IMR-90 (cell line): ENCODE data around the gene AARS1. TPM values are rescaled to one million over a fixed set of nuclear protein-coding genes. Genes with fewer than 3 reads are reported as not detected.

ENCODE experiments used
- ATAC-seq: fragments of 200-7000 bp; cut with Tn5 transposase; 2 replicates; pipeline ENCODE4 v1.9.1; 2020; ENCODE audit warnings: low read depth, mild to moderate bottlenecking, moderate library complexity
- BruUV-seq: library from RNA; stranded (reverse); fragments of 400-500 nt; replicated peaks from 2 replicates; lab custom pipeline; 2021; lab: Mats Ljungman, UMichigan
- CTCF ChIA-PET: fragments of 300-600 bp; formaldehyde crosslinking; extraction: SDS; loops from one replicate; lab custom pipeline; 2021; ENCODE audit warnings: antibody characterized with exemption; lab: Yijun Ruan, JAX
- POLR2A ChIA-PET: fragments of 300-600 bp; sonication (Branson Sonifier 250); formaldehyde crosslinking; loops from one replicate; lab custom pipeline; 2022; ENCODE audit warnings: antibody characterized with exemption; ENCODE audit not compliant: unreplicated experiment; lab: Charles Lee
- DNase-seq: peaks from one replicate; pipeline ENCODE4 v3.0.0; 2013
- H2AFZ ChIP-seq: replicated peaks from 2 replicates; pipeline ENCODE3; 2013; ENCODE audit warnings: low read length, mild to moderate bottlenecking; ENCODE audit not compliant: poor library complexity
- H2AK5ac ChIP-seq: 2 replicates; pipeline ENCODE4 v1.6.1; 2013; ENCODE audit warnings: low read depth, low read length, inconsistent platforms
- H2AK9ac ChIP-seq: replicated peaks from 2 replicates; pipeline ENCODE3; 2013; ENCODE audit warnings: mild to moderate bottlenecking, low read depth, low read length, moderate library complexity; ENCODE audit not compliant: poor library complexity
- H2BK120ac ChIP-seq: 2 replicates; pipeline ENCODE4 v1.6.1; 2013; ENCODE audit warnings: low read depth, low read length, inconsistent platforms
- H2BK15ac ChIP-seq: 3 replicates; pipeline ENCODE4 v1.6.1; 2013; ENCODE audit warnings: low read depth, low read length, inconsistent platforms
- H2BK20ac ChIP-seq: 2 replicates; pipeline ENCODE4 v1.6.1; 2013; ENCODE audit warnings: low read depth, mild to moderate bottlenecking, inconsistent platforms, low read length, moderate library complexity
- H2BK5ac ChIP-seq: 2 replicates; pipeline ENCODE4 v1.6.1; 2013; ENCODE audit warnings: mild to moderate bottlenecking, low read depth, low read length, inconsistent platforms; ENCODE audit not compliant: poor library complexity, severe bottlenecking
- H3K14ac ChIP-seq: replicated peaks from 2 replicates; pipeline ENCODE4 v1.6.1; 2013; ENCODE audit warnings: low read depth, low read length, inconsistent platforms
- H3K18ac ChIP-seq: 2 replicates; pipeline ENCODE4 v1.6.1; 2013; ENCODE audit warnings: low read depth, low read length, control low read depth
- H3K23ac ChIP-seq: 2 replicates; pipeline ENCODE4 v1.6.1; 2013; ENCODE audit warnings: low read depth, low read length, inconsistent platforms
- H3K27ac ChIP-seq: 2 replicates; pipeline ENCODE4 v1.5.1; 2013; ENCODE audit warnings: mild to moderate bottlenecking, control low read depth, low read length; ENCODE audit not compliant: insufficient read depth
- H3K27me3 ChIP-seq: 2 replicates; pipeline ENCODE4 v1.6.1; 2013; ENCODE audit warnings: low read length; ENCODE audit not compliant: control insufficient read depth, insufficient read depth
- H3K36me3 ChIP-seq: 2 replicates; pipeline ENCODE4 v1.6.1; 2013; ENCODE audit warnings: low read length, mixed read lengths; ENCODE audit not compliant: control insufficient read depth, insufficient read depth
- H3K4ac ChIP-seq: 2 replicates; pipeline ENCODE4 v1.6.1; 2013; ENCODE audit warnings: low read depth, low read length, inconsistent platforms
- H3K4me1 ChIP-seq: 2 replicates; pipeline ENCODE4 v1.6.1; 2013; ENCODE audit warnings: low read length, mixed read lengths; ENCODE audit not compliant: control insufficient read depth, insufficient read depth
- H3K4me2 ChIP-seq: 2 replicates; pipeline ENCODE4 v1.6.1; 2013; ENCODE audit warnings: low read depth, mild to moderate bottlenecking, control low read depth, low read length, moderate library complexity
- H3K4me3 ChIP-seq: 2 replicates; pipeline ENCODE4 v1.5.1; 2013; ENCODE audit warnings: low read depth, mild to moderate bottlenecking, control low read depth, low read length, moderate library complexity; ENCODE audit not compliant: insufficient read depth
- H3K56ac ChIP-seq: 2 replicates; pipeline ENCODE4 v1.6.1; 2013; ENCODE audit warnings: low read length, inconsistent platforms; ENCODE audit not compliant: insufficient read depth; ENCODE audit errors: extremely low read depth
- H3K79me1 ChIP-seq, 2 experiments: 2 replicates each; pipeline ENCODE4 v1.6.1; 2013; ENCODE audit warnings: low read length in 2 of 2, inconsistent platforms in 1 of 2, low read depth in 1 of 2
- H3K9ac ChIP-seq: 2 replicates; pipeline ENCODE4 v1.6.1; 2013; ENCODE audit warnings: low read depth, low read length, control low read depth
- H3K9me1 ChIP-seq: 2 replicates; pipeline ENCODE4 v1.6.1; 2013; ENCODE audit warnings: low read length, inconsistent platforms; ENCODE audit not compliant: insufficient read depth
- H3K9me3 ChIP-seq: 2 replicates; pipeline ENCODE4 v1.6.1; 2013; ENCODE audit warnings: low read length; ENCODE audit not compliant: control insufficient read depth, insufficient read depth
- H4K20me1 ChIP-seq: 2 replicates; pipeline ENCODE4 v1.6.1; 2013; ENCODE audit warnings: low read length, inconsistent platforms; ENCODE audit not compliant: insufficient read depth
- H4K5ac ChIP-seq: 2 replicates; pipeline ENCODE4 v1.6.1; 2013; ENCODE audit warnings: mild to moderate bottlenecking, low read depth, low read length, control low read depth
- H4K8ac ChIP-seq, 2 experiments: 2 replicates each; pipeline ENCODE4 v1.6.1; 2013; ENCODE audit warnings: low read depth in 2 of 2, low read length in 2 of 2, control low read depth in 1 of 2, inconsistent platforms in 1 of 2
- H4K91ac ChIP-seq: 2 replicates; pipeline ENCODE4 v1.6.1; 2013; ENCODE audit warnings: low read depth, low read length, inconsistent platforms; ENCODE audit not compliant: insufficient read depth
- POLR2A ChIP-seq: IDR thresholded peaks from 2 replicates; pipeline ENCODE4 v1.6.1; 2012; ENCODE audit warnings: mild to moderate bottlenecking, low read depth, low read length
- USF2 ChIP-seq: fragments of 150-350 bp; IDR thresholded peaks from 2 replicates; pipeline ENCODE4 v1.6.1; 2017; ENCODE audit warnings: mild to moderate bottlenecking, antibody characterized with exemption, low read length, low read depth
- WGBS, 2 experiments: methylation state at CpG; one replicate each; pipeline versions ENCODE4 v1.1.5 to v1.1.7; 2013; ENCODE audit warnings: missing lambda C conversion rate in 2 of 2; ENCODE audit not compliant: insufficient read length in 1 of 2; ENCODE audit errors: extremely low coverage in 2 of 2; 5-methylcytosine and 5-hydroxymethylcytosine counted together
- dilution Hi-C: fragments of 300-500 bp; cut with HindIII; formaldehyde crosslinking; loops from one replicate; pipeline ENCODE4 v1.14.3; 2018; ENCODE audit warnings: low sequenced_read_pairs; ENCODE audit not compliant: unreplicated experiment
- in situ Hi-C: fragments of 300-500 bp; cut with MboI; formaldehyde crosslinking; loops from 3 replicates; pipeline ENCODE4 v1.14.3; 2019; ENCODE audit warnings: low sequenced_read_pairs, inconsistent platforms, mixed read lengths
- intact Hi-C: fragments of 100-400 bp; cut with micrococcal nuclease; formaldehyde crosslinking; loops from 2 replicates; pipeline ENCODE4 v1.10.0; 2022
- polyA plus RNA-seq, 3 experiments: library from polyadenylated mRNA; depleted of rRNA; stranded (reverse); fragments of >200 nt; gene quantifications; 2 replicates each; pipeline ENCODE4 v1.2.3, GENCODE V29; 2012; ENCODE audit warnings: low replicate concordance in 1 of 3
- total RNA-seq: library from RNA; depleted of rRNA; stranded (reverse); fragments of >200 nt; gene quantifications from 2 replicates; pipeline ENCODE4 v1.2.3, GENCODE V29; 2012
- TF ChIP-seq, protein P1 (sequence below): conservative IDR thresholded peaks from 2 replicates; pipeline ENCODE4 v1.5.1; 2012; ENCODE audit warnings: mild to moderate bottlenecking, low read depth, low read length, improper control_type of control experiment

Gene AARS1
- total and polyA plus RNA-seq, 2 of the 4 experiments (the other 2 are of a cell fraction) = 104 to 139 TPM

DNA sequence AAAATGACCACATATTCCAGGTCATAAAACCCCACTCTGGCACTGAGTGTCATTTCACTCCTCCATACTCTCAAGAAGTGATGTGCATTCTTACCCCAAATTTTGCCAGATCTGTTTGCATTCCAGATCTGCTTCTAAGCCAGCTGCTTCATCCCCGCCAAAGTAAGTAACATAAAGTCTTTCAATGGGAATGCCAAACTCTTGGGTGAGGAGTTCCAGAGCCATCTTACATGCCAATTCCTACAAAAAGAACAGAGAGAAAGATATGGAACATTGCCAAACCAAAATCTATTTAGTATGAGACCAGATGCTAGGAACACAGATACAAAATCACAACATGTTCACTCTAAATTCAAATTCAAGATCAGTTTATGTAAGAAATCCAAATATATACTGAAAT, 12.9 kb downstream of the AARS1 start:
- TF ChIP-seq POLR2A (no peak), USF2 (no peak)
- TF ChIP-seq, protein P1, sequence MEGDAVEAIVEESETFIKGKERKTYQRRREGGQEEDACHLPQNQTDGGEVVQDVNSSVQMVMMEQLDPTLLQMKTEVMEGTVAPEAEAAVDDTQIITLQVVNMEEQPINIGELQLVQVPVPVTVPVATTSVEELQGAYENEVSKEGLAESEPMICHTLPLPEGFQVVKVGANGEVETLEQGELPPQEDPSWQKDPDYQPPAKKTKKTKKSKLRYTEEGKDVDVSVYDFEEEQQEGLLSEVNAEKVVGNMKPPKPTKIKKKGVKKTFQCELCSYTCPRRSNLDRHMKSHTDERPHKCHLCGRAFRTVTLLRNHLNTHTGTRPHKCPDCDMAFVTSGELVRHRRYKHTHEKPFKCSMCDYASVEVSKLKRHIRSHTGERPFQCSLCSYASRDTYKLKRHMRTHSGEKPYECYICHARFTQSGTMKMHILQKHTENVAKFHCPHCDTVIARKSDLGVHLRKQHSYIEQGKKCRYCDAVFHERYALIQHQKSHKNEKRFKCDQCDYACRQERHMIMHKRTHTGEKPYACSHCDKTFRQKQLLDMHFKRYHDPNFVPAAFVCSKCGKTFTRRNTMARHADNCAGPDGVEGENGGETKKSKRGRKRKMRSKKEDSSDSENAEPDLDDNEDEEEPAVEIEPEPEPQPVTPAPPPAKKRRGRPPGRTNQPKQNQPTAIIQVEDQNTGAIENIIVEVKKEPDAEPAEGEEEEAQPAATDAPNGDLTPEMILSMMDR = no peak
- Histone ChIP-seq H2BK120ac (no peak overlapping the region), H2AK9ac (no peak overlapping the region), H3K79me1 (peaks cover 25 to 56% of the 10 kb centered on the region in 2 experiments), H3K9me3 (no peaks in the 10 kb centered on the region), H4K8ac (no peak overlapping the region), H3K14ac (no peak overlapping the region), H4K5ac (no peak overlapping the region), H3K9ac (no peak overlapping the region), H2AFZ (no peak overlapping the region), H4K91ac (no peak overlapping the region), H3K27me3 (no peaks in the 10 kb centered on the region), H3K9me1 (no peaks in the 10 kb centered on the region; the same call in 1 of the 2 replicates), H3K27ac (no peak overlapping the region), H4K20me1 (peaks cover 37% of the 10 kb centered on the region), H3K4me1 (no peaks in the 10 kb centered on the region), H3K36me3 (peaks cover 68% of the 10 kb centered on the region), H3K4me3 (no peak overlapping the region), H3K18ac (no peak overlapping the region), H2BK15ac (no peak overlapping the region), H2BK20ac (no peak overlapping the region), H2BK5ac (no peak overlapping the region), H3K56ac (no peak overlapping the region), H3K23ac (no peak overlapping the region), H3K4ac (no peak overlapping the region), H3K4me2 (no peak overlapping the region), H2AK5ac (no peak overlapping the region)
- WGBS, 2 experiments = no CpG with 5 or more reads among the region's 1 CpG
- intact Hi-C loops = no loop called here
- in situ Hi-C loops = no loop called here
- DNase-seq (no peak), ATAC-seq (no peak)
- no TSS peak for BruUV-seq
- ChIA-PET CTCF (no interaction called here), POLR2A (no interaction called here)
- dilution Hi-C loops = no loop called here
